Naive thymus-derived CD4-positive, alpha-beta T cell (primary cell): Measurements from ENCODE around the gene SRSF3. TPM values are rescaled to one million over a fixed set of nuclear protein-coding genes. Genes with fewer than 3 reads are reported as not detected.
A peak's percentile ranks its signal among the peaks of the same experiment; 100 is the strongest.
"Not testable (repeated sequence)": the region's sequence is repeated elsewhere in the genome, so short reads cannot be mapped to it uniquely, and the experiment has no call there.

Experiments
- ATAC-seq: fragments of 150-1000 bp; cut with Tn5 transposase; 2 replicates; pipeline ENCODE4 v1.10.0; 2021; ENCODE audit warnings: mild to moderate bottlenecking, moderate library complexity
- CTCF ChIA-PET: fragments of 350-600 bp; sonication (Branson Sonifier 250); formaldehyde crosslinking; loops from one replicate; lab custom pipeline; 2021; ENCODE audit warnings: antibody characterized with exemption; lab: Charles Lee
- POLR2A ChIA-PET: fragments of 350-600 bp; sonication (Branson Sonifier 250); formaldehyde crosslinking; loops from one replicate; lab custom pipeline; 2021; ENCODE audit warnings: antibody characterized with exemption, inconsistent platforms; lab: Charles Lee
- DNase-seq, 9 donors: peaks; one replicate each; pipeline versions ENCODE4 v3.0.0 to v3.0.0-alpha.2; 2020 to 2022; ENCODE audit warnings: mixed read lengths in 1 of 9
- H3K27ac ChIP-seq: one replicate; pipeline ENCODE4 v1.7.0; 2013; ENCODE audit warnings: mild to moderate bottlenecking, low read depth, low read length, moderate library complexity
- H3K27me3 ChIP-seq, 2 donors: one replicate each; pipeline ENCODE4 v1.7.0; 2013; ENCODE audit warnings: low read length in 2 of 2, mild to moderate bottlenecking in 2 of 2, moderate library complexity in 2 of 2; ENCODE audit not compliant: control insufficient read depth in 2 of 2, insufficient read depth in 2 of 2
- H3K36me3 ChIP-seq, 3 experiments: 1 replicate in 2 of 3; 2 replicates in 1 of 3; pipeline ENCODE4 v1.7.0; 2013; ENCODE audit warnings: low read length in 3 of 3, mild to moderate bottlenecking in 3 of 3, moderate library complexity in 1 of 3; ENCODE audit not compliant: insufficient read depth in 3 of 3, control insufficient read depth in 2 of 3
- H3K4me1 ChIP-seq, 2 donors: one replicate each; pipeline ENCODE4 v1.7.0; 2013; ENCODE audit warnings: low read length in 2 of 2, mild to moderate bottlenecking in 2 of 2, moderate library complexity in 1 of 2; ENCODE audit not compliant: control insufficient read depth in 2 of 2, insufficient read depth in 2 of 2
- H3K4me3 ChIP-seq: 2 replicates; pipeline ENCODE4 v1.7.0; 2013; ENCODE audit warnings: mild to moderate bottlenecking, low read length
- H3K9me3 ChIP-seq, 3 experiments: 1 replicate in 2 of 3; 2 replicates in 1 of 3; pipeline ENCODE4 v1.7.0; 2013; ENCODE audit warnings: low read length in 3 of 3; ENCODE audit not compliant: control insufficient read depth in 2 of 3
- H3K27ac Mint-ChIP-seq, 9 donors: one replicate each; pipeline ENCODE4 v1.8.0; 2020 to 2022; ENCODE audit warnings: mixed read lengths in 9 of 9, mild to moderate bottlenecking in 8 of 9, moderate library complexity in 5 of 9, inconsistent platforms in 2 of 9
- H3K27me3 Mint-ChIP-seq, 5 donors: one replicate each; pipeline ENCODE4 v1.8.0; 2021 to 2022; ENCODE audit warnings: mixed read lengths in 5 of 5, mild to moderate bottlenecking in 1 of 5
- H3K36me3 Mint-ChIP-seq, 5 donors: one replicate each; pipeline ENCODE4 v1.8.0; 2020 to 2022; ENCODE audit warnings: mixed read lengths in 5 of 5, mild to moderate bottlenecking in 3 of 5, inconsistent platforms in 1 of 5
- H3K4me1 Mint-ChIP-seq, 7 donors: one replicate each; pipeline ENCODE4 v1.8.0; 2020 to 2022; ENCODE audit warnings: mixed read lengths in 7 of 7, mild to moderate bottlenecking in 3 of 7, inconsistent platforms in 1 of 7
- H3K4me3 Mint-ChIP-seq, 10 donors: one replicate each; pipeline ENCODE4 v1.8.0; 2020 to 2022; ENCODE audit warnings: mild to moderate bottlenecking in 10 of 10, mixed read lengths in 10 of 10, moderate library complexity in 6 of 10, inconsistent platforms in 2 of 10
- H3K9me3 Mint-ChIP-seq, 11 donors: one replicate each; pipeline ENCODE4 v1.8.0; 2020 to 2022; ENCODE audit warnings: mixed read lengths in 11 of 11, mild to moderate bottlenecking in 4 of 11, inconsistent platforms in 1 of 11, moderate library complexity in 1 of 11
- intact Hi-C, 2 donors: fragments of 100-400 bp; cut with micrococcal nuclease; formaldehyde crosslinking; loops; one replicate each; pipeline ENCODE4 v1.15.1; 2023
- polyA plus RNA-seq, 2 donors: library from polyadenylated mRNA; unstranded; fragments of 300-500 nt; fragmentation: Illumina TruSeq; gene quantifications; one replicate each; pipeline ENCODE4 v1.2.3, GENCODE V29; 2021
- total RNA-seq, 6 experiments: library from RNA in 5 of 6; stranded (reverse) in 5 of 6; gene quantifications; 1 replicate in 5 of 6; 2 replicates in 1 of 6; pipeline ENCODE4 v1.2.3 and lab custom pipeline; 2021 to 2026

SRSF3 gene
- total and polyA plus RNA-seq, 7 experiments from 2014 or later, result 317 to 510 (median 403) TPM

DNA sequence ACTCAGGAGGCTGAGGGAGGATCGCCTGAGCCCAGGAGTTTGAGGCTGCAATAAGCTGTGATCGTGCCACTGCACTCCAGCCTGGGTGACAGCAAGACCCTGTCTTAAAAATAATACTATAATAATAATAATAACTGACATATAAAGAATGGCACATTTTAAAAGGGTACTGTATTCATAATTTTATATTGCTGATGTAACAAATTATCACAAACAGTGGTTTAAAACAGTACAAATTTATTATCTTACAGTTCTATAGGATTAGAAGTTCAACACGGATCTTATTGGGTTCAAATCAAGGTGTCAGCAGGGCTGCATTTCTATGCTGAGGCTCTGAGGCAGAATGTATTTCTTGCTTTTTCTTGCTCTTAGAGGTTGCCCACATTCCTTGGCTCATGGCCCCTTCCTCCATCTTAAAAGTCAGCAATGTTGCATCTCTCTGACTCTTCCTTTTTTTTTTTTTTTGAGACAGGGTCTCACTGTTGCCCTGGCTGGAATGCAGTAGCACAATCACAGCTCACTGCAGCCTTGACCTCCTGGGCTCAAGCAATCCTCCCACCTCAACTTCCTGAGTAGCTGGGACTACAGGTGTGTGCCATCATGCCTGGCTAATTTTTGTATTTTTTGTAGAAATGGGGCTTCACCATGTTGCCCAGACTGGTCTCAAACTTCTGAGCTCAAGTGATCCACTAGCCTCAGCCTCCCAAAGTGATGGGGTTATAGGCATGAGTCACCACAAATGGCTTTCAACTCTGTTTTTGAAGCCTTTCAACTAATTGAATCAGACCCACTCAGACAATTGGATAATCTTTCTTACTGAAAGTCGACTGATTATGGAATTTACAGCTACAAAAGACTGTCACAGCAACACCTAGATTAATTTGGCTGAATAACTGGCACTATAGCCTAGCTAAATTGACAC is 22.8 kb upstream of the SRSF3 start:
- Histone ChIP-seq H3K4me3 (no peak overlapping the region), H3K4me1 (no peaks in the 10 kb centered on the region), H3K36me3 (no peaks in the 10 kb centered on the region), H3K9me3 (no peaks in the 10 kb centered on the region), H3K27ac (no peak overlapping the region), H3K27me3 (no peaks in the 10 kb centered on the region)
- intact Hi-C loops, result no loop called here
- ATAC-seq, result no peak
- ChIA-PET CTCF (no interaction called here), POLR2A (interaction anchor here (0.6 to 1.3 kb wide), 2 partner anchors 9 to 231 kb away, joined by 3 to 4 read pairs; no protein-coding TSS in a partner anchor)
- Mint-ChIP-seq H3K4me3 (no peak overlapping the region), H3K4me1 (no peaks in the 10 kb centered on the region), H3K36me3 (no peaks in the 10 kb centered on the region), H3K9me3 (peaks cover 0 to 2% (median 0%) of the 10 kb centered on the region in 11 donors), H3K27ac (no peak overlapping the region), H3K27me3 (no peaks in the 10 kb centered on the region)
- DNase-seq, result no peak

DNA sequence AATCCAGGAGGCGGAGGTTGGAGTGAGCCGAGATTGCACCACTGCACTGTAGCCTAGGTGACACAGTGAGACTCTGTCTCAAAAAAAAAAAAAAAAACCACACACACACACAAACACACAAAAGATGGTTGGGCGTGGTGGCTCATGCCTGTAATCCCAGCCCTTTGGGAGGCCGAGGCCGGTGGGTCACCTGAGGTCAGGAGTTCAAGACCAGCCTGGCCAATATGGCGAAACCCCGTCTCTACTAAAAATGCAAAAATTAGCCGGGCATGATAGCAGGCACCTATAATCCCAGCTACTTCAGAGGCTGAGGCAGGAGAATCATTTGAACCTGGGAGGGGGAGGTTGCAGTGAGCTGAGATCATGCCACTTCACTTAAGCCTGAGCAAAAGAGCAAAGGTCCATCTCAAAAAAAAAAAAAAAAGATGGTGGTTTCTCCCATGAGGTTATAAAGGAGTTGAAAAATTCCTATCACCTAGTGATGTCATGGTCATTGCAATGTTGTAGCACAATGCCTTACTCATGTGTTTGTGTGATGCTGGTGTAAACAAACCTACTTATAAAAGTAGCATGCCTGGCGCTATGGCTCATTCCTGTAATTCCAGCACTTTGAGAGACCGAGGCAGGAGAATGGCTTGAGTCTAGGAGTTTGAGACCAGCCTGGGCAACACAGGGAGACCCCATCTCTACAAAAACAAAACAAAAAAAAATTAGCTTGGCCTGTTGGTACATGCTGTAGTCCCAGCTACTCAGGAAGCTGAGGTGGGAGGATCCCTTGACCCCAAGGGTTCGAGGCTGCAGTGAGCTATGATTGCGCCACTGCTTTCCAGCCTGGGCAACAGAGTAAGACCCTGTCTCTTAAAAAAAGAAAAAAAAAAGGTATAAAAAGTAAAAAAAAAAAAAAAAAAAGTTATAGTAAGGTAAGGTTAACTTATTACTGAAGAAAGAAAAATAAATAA is 21.5 kb upstream of the SRSF3 start:
- H3K27me3 Mint-ChIP-seq, H3K9me3 ChIP-seq, H3K4me3 Mint-ChIP-seq, H3K27me3 ChIP-seq, DNase-seq, ATAC-seq, H3K9me3 Mint-ChIP-seq, H3K36me3 Mint-ChIP-seq, H3K4me1 ChIP-seq, intact Hi-C loops, H3K4me3 ChIP-seq, H3K4me1 Mint-ChIP-seq, H3K27ac Mint-ChIP-seq, H3K27ac ChIP-seq, H3K36me3 ChIP-seq: not testable (repeated sequence)
- CTCF ChIA-PET, result interaction anchor here (0.7 kb wide), 1 partner anchor 487 kb away, joined by 5 read pairs; no protein-coding TSS in a partner anchor
- POLR2A ChIA-PET, result interaction anchor here (1.3 kb wide), 1 partner anchor 7 kb away, joined by 3 read pairs; no protein-coding TSS in a partner anchor

DNA sequence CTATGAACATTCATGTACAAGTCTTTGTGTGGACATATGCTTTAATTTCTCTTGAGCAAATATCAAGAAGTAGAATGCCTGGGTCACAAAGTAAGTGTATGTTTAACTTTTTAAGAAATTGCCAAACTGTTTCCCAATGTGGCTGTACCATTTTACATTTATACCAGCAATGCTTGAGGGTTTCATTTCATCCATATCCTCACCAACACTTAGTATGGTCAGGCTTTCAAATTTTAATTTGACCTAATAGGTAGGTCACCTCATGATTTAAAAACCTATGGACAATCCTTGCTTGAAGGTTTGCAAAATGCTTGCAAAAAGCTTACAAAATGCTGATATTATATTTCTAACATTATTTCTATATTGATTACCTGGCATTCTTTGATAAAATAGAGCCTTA is 19.5 kb upstream of the SRSF3 start:
- Histone ChIP-seq H3K4me3 (no peak overlapping the region), H3K36me3 (no peaks in the 10 kb centered on the region), H3K9me3 (no peaks in the 10 kb centered on the region), H3K27ac (no peak overlapping the region), H3K27me3 (no peaks in the 10 kb centered on the region), H3K4me1 (no peaks in the 10 kb centered on the region)
- DNase-seq (no peak), ATAC-seq (no peak)
- intact Hi-C loops, result no loop called here
- no peak overlapping the region for H3K4me3 Mint-ChIP-seq
- no peak overlapping the region for H3K27ac Mint-ChIP-seq
- H3K4me1 Mint-ChIP-seq, result peaks cover 0 to 14% (median 12%) of the 10 kb centered on the region in 7 donors
- POLR2A ChIA-PET, result interaction anchor here (0.7 to 1.0 kb wide), 2 partner anchors 19 to 23 kb away, joined by 3 to 6 read pairs; partner anchors contain the start of gene SRSF3
- CTCF ChIA-PET, result no interaction called here
- peaks cover 0 to 2% (median 0%) of the 10 kb centered on the region in 11 donors for H3K9me3 Mint-ChIP-seq
- H3K36me3 Mint-ChIP-seq, result no peaks in the 10 kb centered on the region
- no peaks in the 10 kb centered on the region for H3K27me3 Mint-ChIP-seq

DNA sequence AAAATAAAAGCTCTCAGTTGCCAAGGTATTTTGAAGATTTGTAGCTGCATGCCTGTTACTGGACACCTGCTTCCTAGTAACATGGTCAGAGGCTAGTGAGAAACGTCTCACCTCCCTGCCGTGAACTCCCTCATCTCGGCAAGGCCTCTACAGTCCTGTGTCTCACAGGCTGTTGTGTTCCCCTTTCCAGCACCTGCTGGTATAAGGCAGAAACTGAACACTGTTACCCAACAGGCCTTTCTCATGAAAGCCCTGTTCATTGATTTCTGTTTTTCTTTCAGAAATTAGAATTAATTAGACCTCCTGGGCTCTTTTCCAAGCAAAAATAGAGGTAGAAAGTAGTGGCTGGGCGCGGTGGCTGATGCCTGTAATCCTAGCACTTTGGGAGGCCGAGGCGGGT is 17.6 kb upstream of the SRSF3 start:
- Histone ChIP-seq H3K4me1 (no peaks in the 10 kb centered on the region), H3K27ac (no peak overlapping the region), H3K36me3 (no peaks in the 10 kb centered on the region), H3K27me3 (no peaks in the 10 kb centered on the region), H3K9me3 (no peaks in the 10 kb centered on the region), H3K4me3 (no peak overlapping the region)
- Mint-ChIP-seq H3K4me3 (no peak overlapping the region), H3K4me1 (peaks cover 0 to 16% (median 14%) of the 10 kb centered on the region in 7 donors), H3K27me3 (no peaks in the 10 kb centered on the region), H3K27ac (no peak overlapping the region), H3K36me3 (no peaks in the 10 kb centered on the region), H3K9me3 (peaks cover 0 to 2% (median 0%) of the 10 kb centered on the region in 11 donors)
- intact Hi-C loops, result no loop called here
- ATAC-seq (no peak), DNase-seq (no peak)
- ChIA-PET CTCF (no interaction called here), POLR2A (interaction anchor here (1.3 kb wide), 1 partner anchor 8 kb away, joined by 4 read pairs; no protein-coding TSS in a partner anchor)

DNA sequence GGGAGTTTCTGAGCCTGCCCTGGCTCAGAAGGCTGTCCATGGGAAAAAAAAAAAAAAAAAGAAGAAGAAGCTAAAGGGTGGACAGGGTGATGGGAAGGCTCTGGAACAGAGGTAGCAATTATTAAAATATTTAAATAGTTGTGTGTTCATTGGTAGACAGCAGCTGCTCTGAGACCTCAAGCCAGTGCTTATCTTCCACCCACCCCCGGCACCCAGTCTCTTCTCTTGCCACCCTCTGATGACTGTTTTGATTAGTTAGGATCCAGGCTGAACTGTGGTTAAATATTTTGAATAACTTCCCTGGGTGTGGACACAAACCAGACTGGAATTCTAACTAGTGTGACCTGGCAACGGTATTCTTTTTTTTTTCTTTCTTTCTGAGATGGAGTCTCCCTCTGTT is 16.9 kb upstream of the SRSF3 start:
- Histone ChIP-seq H3K4me3 (no peak overlapping the region), H3K36me3 (no peaks in the 10 kb centered on the region), H3K4me1 (no peaks in the 10 kb centered on the region), H3K27ac (no peak overlapping the region), H3K9me3 (no peaks in the 10 kb centered on the region), H3K27me3 (no peaks in the 10 kb centered on the region)
- ChIA-PET POLR2A (interaction anchor here (3.3 kb wide), 1 partner anchor 32 kb away, joined by 22 read pairs; no protein-coding TSS in a partner anchor), CTCF (no interaction called here)
- Mint-ChIP-seq H3K4me1 (peaks cover 0 to 16% (median 14%) of the 10 kb centered on the region in 7 donors), H3K36me3 (no peaks in the 10 kb centered on the region), H3K27ac (peak overlapping the region in 1 of 9 donors; percentile 51), H3K9me3 (peaks cover 0 to 2% (median 0%) of the 10 kb centered on the region in 11 donors), H3K27me3 (no peaks in the 10 kb centered on the region), H3K4me3 (no peak overlapping the region)
- ATAC-seq, result no peak
- intact Hi-C loops, result no loop called here
- no peak for DNase-seq

DNA sequence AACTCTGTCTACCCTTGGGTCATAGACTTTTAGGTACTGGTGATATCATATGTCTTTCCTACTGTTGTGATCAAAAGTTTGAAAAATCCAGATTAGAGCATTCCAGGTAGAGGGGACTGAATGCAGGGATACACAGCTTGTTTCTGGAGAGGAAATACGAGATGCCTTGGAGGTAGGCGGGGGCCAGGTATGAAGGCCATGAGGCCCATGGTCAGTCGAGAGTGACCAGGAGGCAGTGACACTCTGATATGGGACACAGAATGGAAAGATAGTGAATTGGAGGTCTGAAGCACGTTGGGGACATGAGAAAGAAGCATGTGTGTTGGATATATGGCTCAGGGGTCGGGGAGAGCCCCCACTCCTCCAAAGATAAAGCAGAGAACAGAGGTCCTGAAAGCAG is 16.1 kb upstream of the SRSF3 start:
- no peaks in the 10 kb centered on the region for H3K36me3 Mint-ChIP-seq
- intact Hi-C loops, result loop anchor here in 1 of 2 donors (2.0 kb wide), 1 partner anchor 31 kb away; the partner anchor contains the start of gene STK38
- Histone ChIP-seq H3K36me3 (no peaks in the 10 kb centered on the region), H3K27me3 (no peaks in the 10 kb centered on the region), H3K4me1 (no peaks in the 10 kb centered on the region), H3K27ac (no peak overlapping the region), H3K4me3 (no peak overlapping the region), H3K9me3 (no peaks in the 10 kb centered on the region)
- H3K4me3 Mint-ChIP-seq, result peak overlapping the region in 1 of 10 donors; percentile 44
- no peak for ATAC-seq
- peaks cover 0 to 2% (median 0%) of the 10 kb centered on the region in 11 donors for H3K9me3 Mint-ChIP-seq
- H3K4me1 Mint-ChIP-seq, result peaks cover 0 to 16% (median 14%) of the 10 kb centered on the region in 7 donors
- ChIA-PET CTCF (interaction anchor here (0.7 to 1.6 kb wide), 2 partner anchors 105 to 148 kb away, joined by 3 to 4 read pairs; no protein-coding TSS in a partner anchor), POLR2A (interaction anchor here (1.8 to 3.3 kb wide), 2 partner anchors 33 to 155 kb away, joined by 7 to 22 read pairs; no protein-coding TSS in a partner anchor)
- H3K27me3 Mint-ChIP-seq, result no peaks in the 10 kb centered on the region
- DNase-seq, result no peak
- peak overlapping the region in 3 of 9 donors; percentile 11 to 75 (median 55) for H3K27ac Mint-ChIP-seq
